ENCODE measurements around the gene SLF2. TPM values are rescaled to one million over a fixed set of nuclear protein-coding genes. Genes with fewer than 3 reads are reported as not detected.
A peak's percentile ranks its signal among the peaks of the same experiment; 100 is the strongest.

The SLF2 gene
- total RNA-seq, 1 experiment from 2014 or later: 23.1 TPM

- Histone ChIP-seq H2AK5ac (ENCODE audit: insufficient read length, low read length) (no peak overlapping the region), H3K4me2 (ENCODE audit: insufficient read depth, insufficient read length, low read length) (peak overlapping the region; percentile 70), H3K27ac (ENCODE audit: insufficient read length, low read depth, low read length) (no peak overlapping the region), H4K91ac (ENCODE audit: insufficient read length, low read depth, low read length) (no peak overlapping the region), H2BK5ac (ENCODE audit: insufficient read length, low read length) (no peak overlapping the region), H3K4me1 (ENCODE audit: insufficient read depth, low read length) (peaks cover 2% of the 10 kb centered on the region; the same call in 1 of the 2 replicates), H3K23me2 (ENCODE audit: insufficient read length, low read depth, low read length, poor library complexity, severe bottlenecking) (peaks cover 33% of the 10 kb centered on the region), H3K27me3 (ENCODE audit: insufficient read depth, low read length) (no peaks in the 10 kb centered on the region), H4K8ac (replicated peaks; ENCODE audit: insufficient read length, low read depth, low read length) (no peak overlapping the region), H2BK15ac (ENCODE audit: low read depth, low read length) (no peak overlapping the region), H3K18ac (ENCODE audit: insufficient read length, low read depth, low read length) (peak overlapping the region; percentile 88), H3K79me2 (ENCODE audit: insufficient read depth, low read length) (no peaks in the 10 kb centered on the region; the same call in 1 of the 2 replicates), H3K9ac (ENCODE audit: extremely low read depth, insufficient read length, low read length) (peak overlapping the region; percentile 86), H2AFZ (ENCODE audit: low read length) (no peak overlapping the region), H3K9me3 (ENCODE audit: control insufficient read depth, low read depth, low read length) (no peaks in the 10 kb centered on the region), H4K5ac (ENCODE audit: insufficient read length, low read depth, low read length) (no peak overlapping the region), H3K79me1 (ENCODE audit: insufficient read depth, low read depth, low read length, poor library complexity, severe bottlenecking) (no peaks in the 10 kb centered on the region), H3K14ac (ENCODE audit: insufficient read depth, low read length) (peak overlapping the region; percentile 89), H3K4ac (ENCODE audit: low read depth, low read length) (no peak overlapping the region; the same call in 1 of the 2 replicates), H2BK20ac (ENCODE audit: low read depth, low read length, poor library complexity, severe bottlenecking) (no peak overlapping the region), H2BK12ac (ENCODE audit: insufficient read length, low read depth, low read length) (no peak overlapping the region), H3K23ac (ENCODE audit: insufficient read length, low read depth, low read length) (no peak overlapping the region), H3T11ph (ENCODE audit: low read length) (no peak overlapping the region), H3K56ac (ENCODE audit: insufficient read length, low read depth, low read length) (no peak overlapping the region), H2BK120ac (ENCODE audit: low read depth, low read length, poor library complexity, severe bottlenecking) (no peak overlapping the region), H4K20me1 (ENCODE audit: control insufficient read depth, insufficient read depth, insufficient read length) (no peaks in the 10 kb centered on the region)
- WGBS (ENCODE audit: extremely low coverage, insufficient read length, low lambda C conversion rate): no CpG with 5 or more reads among the region's 19 CpGs
- Mint-ChIP-seq H3K27ac (peak overlapping the region; percentile 41 to 97 (median 94); a peak in 4 of 7 replicates), H3K36me3 (ENCODE audit: insufficient read depth in 1 of 3, low read depth in 3 of 3) (peaks cover 12 to 25% (median 24%) of the 10 kb centered on the region in 3 experiments; a peak in 6 of 7 replicates), H3K9me3 (no peaks in the 10 kb centered on the region; a peak in 2 of 5 replicates), H3K4me1 (peaks cover 25 to 29% of the 10 kb centered on the region in 2 experiments), H3K27me3 (ENCODE audit: low read depth) (no peaks in the 10 kb centered on the region), H3K4me3 (peak overlapping the region; percentile 88 to 92)
- no peak for TF ChIP-seq CTCF (conservative IDR thresholded peaks at IDR 0.05)
- DNase-seq: no peak
These were observed 87.6 kb downstream of the SLF2 start for GRCh38 chr10:101000127-101000914.

Measured in H9 (cell line).